OCI-LY3 (cell line): Measurements from ENCODE around the gene ADCY5.

ENCODE experiments used
- H2AFZ ChIP-seq: fragments of 200-600, 300-600 bp; shearing (Covaris generic); 2 replicates; pipeline ENCODE4 v1.6.0; 2014; ENCODE audit warnings: antibody characterized with exemption, low read depth, low read length
- H3K27ac ChIP-seq: fragments of 200-600, 300-600 bp; sonication (generic); 2 replicates; pipeline ENCODE4 v1.5.1; 2014; ENCODE audit warnings: mild to moderate bottlenecking, low read length, moderate library complexity, mixed read lengths
- H3K27me3 ChIP-seq: fragments of 200-600, 300-600 bp; sonication (generic); 2 replicates; pipeline ENCODE4 v1.6.1; 2014; ENCODE audit warnings: low read depth, low read length, mixed read lengths
- H3K36me3 ChIP-seq: fragments of 200-600, 300-600 bp; sonication (generic); replicated peaks from 2 replicates; pipeline ENCODE3; 2014; ENCODE audit warnings: low read depth, low read length, mixed read lengths
- H3K4me1 ChIP-seq: fragments of 300-600, 200-600 bp; sonication (generic); 2 replicates; pipeline ENCODE4 v1.6.1; 2014; ENCODE audit warnings: low read length, mixed read lengths
- H3K4me2 ChIP-seq: fragments of 200-600, 300-600 bp; sonication (generic); 2 replicates; pipeline ENCODE4 v1.6.1; 2014; ENCODE audit warnings: low read length, mixed read lengths
- H3K4me3 ChIP-seq: fragments of 300-600, 200-600 bp; sonication (generic); 2 replicates; pipeline ENCODE4 v1.5.1; 2014; ENCODE audit warnings: antibody characterized with exemption, mild to moderate bottlenecking, low read length, moderate library complexity
- H3K79me2 ChIP-seq: fragments of 300-600, 200-600 bp; shearing (Covaris generic); 2 replicates; pipeline ENCODE4 v1.6.1; 2014; ENCODE audit warnings: mild to moderate bottlenecking, low read length, mixed read lengths
- H3K9ac ChIP-seq: fragments of 300-600, 200-600 bp; shearing (Covaris generic); 2 replicates; pipeline ENCODE4 v1.6.0; 2014; ENCODE audit warnings: mild to moderate bottlenecking, low read length, moderate library complexity
- H3K9me3 ChIP-seq: fragments of 200-600, 300-600 bp; shearing (Covaris generic); 2 replicates; pipeline ENCODE4 v1.6.1; 2014; ENCODE audit warnings: low read length, mixed read lengths; ENCODE audit not compliant: insufficient read depth
- H4K20me1 ChIP-seq: fragments of 200-600, 300-600 bp; sonication (generic); 2 replicates; pipeline ENCODE4 v1.6.1; 2016; ENCODE audit warnings: low read length, mixed read lengths; ENCODE audit not compliant: insufficient read depth
- CTCF ChIP-seq: fragments of 200-600, 300-600 bp; sonication (generic); IDR thresholded peaks from 2 replicates; pipeline ENCODE4 v1.5.1; 2014; ENCODE audit warnings: antibody characterized with exemption, low read length, low read depth
- EZH2phosphoT487 ChIP-seq: fragments of 200-600 bp; shearing (Covaris generic); IDR thresholded peaks from 2 replicates; pipeline ENCODE4 v1.6.1; 2018; ENCODE audit warnings: antibody characterized with exemption, mixed run types, low read depth

ADCY5 gene

GRCh38 chr3:123451186-123451585 lies 2.3 kb upstream of the ADCY5 start:
- no peak overlapping the region for H3K27ac ChIP-seq
- H3K4me3 ChIP-seq: no peak overlapping the region
- H3K9me3 ChIP-seq: no peaks in the 10 kb centered on the region
- H3K4me1 ChIP-seq: no peaks in the 10 kb centered on the region
- H3K36me3 ChIP-seq: no peaks in the 10 kb centered on the region
- TF ChIP-seq CTCF (no peak), EZH2phosphoT487 (no peak)
- H3K79me2 ChIP-seq: no peaks in the 10 kb centered on the region
- no peak overlapping the region for H2AFZ ChIP-seq
- H3K9ac ChIP-seq: no peak overlapping the region
- H4K20me1 ChIP-seq: no peaks in the 10 kb centered on the region
- no peaks in the 10 kb centered on the region; the same call in 1 of the 2 replicates for H3K27me3 ChIP-seq
- no peak overlapping the region for H3K4me2 ChIP-seq

GRCh38 chr3:123449997-123450604 lies 1.2 kb upstream of the ADCY5 start:
- H3K4me2 ChIP-seq: no peak overlapping the region
- no peak overlapping the region for H2AFZ ChIP-seq
- no peaks in the 10 kb centered on the region; the same call in 1 of the 2 replicates for H3K27me3 ChIP-seq

GRCh38 chr3:123449102-123449996 lies 459 bp upstream of the ADCY5 start:
- Histone ChIP-seq H3K36me3 (no peaks in the 10 kb centered on the region), H3K79me2 (no peaks in the 10 kb centered on the region), H3K27ac (no peak overlapping the region), H3K9ac (no peak overlapping the region), H3K4me2 (no peak overlapping the region), H4K20me1 (no peaks in the 10 kb centered on the region), H3K4me3 (peak overlapping the region; percentile 33; the same call in 1 of the 2 replicates), H3K27me3 (peaks cover 6% of the 10 kb centered on the region; the same call in 1 of the 2 replicates), H3K9me3 (no peaks in the 10 kb centered on the region), H2AFZ (no peak overlapping the region), H3K4me1 (no peaks in the 10 kb centered on the region)
- TF ChIP-seq CTCF: no peak
- TF ChIP-seq EZH2phosphoT487: no peak

More at GRCh38 chr3:123449997-123450604, 1.2 kb upstream of the ADCY5 start:
- Histone ChIP-seq H3K9me3 (no peaks in the 10 kb centered on the region), H3K36me3 (no peaks in the 10 kb centered on the region), H3K4me1 (no peaks in the 10 kb centered on the region), H3K4me3 (peak overlapping the region; percentile 33), H3K9ac (no peak overlapping the region), H4K20me1 (no peaks in the 10 kb centered on the region), H3K79me2 (no peaks in the 10 kb centered on the region), H3K27ac (no peak overlapping the region)
- TF ChIP-seq EZH2phosphoT487 (no peak), CTCF (no peak)
